GM11168 (cell line): ENCODE data around the gene GRIN3B.
"Not testable (repeated sequence)": the region's sequence is repeated elsewhere in the genome, so short reads cannot be mapped to it uniquely, and the experiment has no call there.

Source experiments
- in situ Hi-C: fragments of 300-500 bp; cut with MboI; formaldehyde crosslinking; loops from one replicate; pipeline ENCODE4 v1.12.0; 2022; ENCODE audit warnings: low sequenced_read_pairs; ENCODE audit not compliant: unreplicated experiment

Gene GRIN3B

GRCh38 chr19:1016647-1017114 lies 16.5 kb downstream of the GRIN3B start:
- in situ Hi-C loops, result no loop called here

GRCh38 chr19:1017115-1017905 lies 17.1 kb downstream of the GRIN3B start:
- in situ Hi-C loops, result no loop called here

- in situ Hi-C loops, result no loop called here
Observed at GRCh38 chr19:1017906-1018305, 17.7 kb downstream of the GRIN3B start.

- in situ Hi-C loops, result no loop called here
Observed at GRCh38 chr19:1018393-1018792, 18.2 kb downstream of the GRIN3B start.

- in situ Hi-C loops, result no loop called here
Observed at GRCh38 chr19:1018932-1019615, 18.9 kb downstream of the GRIN3B start.

- in situ Hi-C loops, result no loop called here
Observed at GRCh38 chr19:1019616-1019961, 19.4 kb downstream of the GRIN3B start.

GRCh38 chr19:1019980-1020867 lies 20.0 kb downstream of the GRIN3B start:
- in situ Hi-C loops, result no loop called here

GRCh38 chr19:1020868-1021425 lies 20.7 kb downstream of the GRIN3B start, which contains the start of gene TMEM259:
Gene TMEM259 (minus strand): TSS chr19:1021123. CDS start chr19:1020996, 127 bp downstream.
- in situ Hi-C loops, result no loop called here

- in situ Hi-C loops, result not testable (repeated sequence)
Observed at GRCh38 chr19:1023883-1024188, 23.6 kb downstream of the GRIN3B start.

GRCh38 chr19:1025080-1025479 lies 24.9 kb downstream of the GRIN3B start:
- in situ Hi-C loops, result not testable (repeated sequence)

- in situ Hi-C loops, result no loop called here
Observed at GRCh38 chr19:1025960-1026782, 26.0 kb downstream of the GRIN3B start, which contains the start of gene CNN2. Gene CNN2 (plus strand): TSS chr19:1026608. CDS start chr19:1026662, 54 bp downstream.

GRCh38 chr19:1026783-1027649 lies 26.8 kb downstream of the GRIN3B start:
- in situ Hi-C loops, result no loop called here

GRCh38 chr19:1027650-1028061 lies 27.4 kb downstream of the GRIN3B start:
- in situ Hi-C loops, result no loop called here

- in situ Hi-C loops, result no loop called here
Observed at GRCh38 chr19:1028062-1028926, 28.1 kb downstream of the GRIN3B start.

GRCh38 chr19:1032264-1032867 lies 32.1 kb downstream of the GRIN3B start:
- in situ Hi-C loops, result no loop called here

GRCh38 chr19:1035998-1036621 lies 35.9 kb downstream of the GRIN3B start:
- in situ Hi-C loops, result no loop called here

- in situ Hi-C loops, result no loop called here
Observed at GRCh38 chr19:1037621-1038064, 37.4 kb downstream of the GRIN3B start.
